ENCODE data around the gene TBX1.

Gene TBX1

DNA sequence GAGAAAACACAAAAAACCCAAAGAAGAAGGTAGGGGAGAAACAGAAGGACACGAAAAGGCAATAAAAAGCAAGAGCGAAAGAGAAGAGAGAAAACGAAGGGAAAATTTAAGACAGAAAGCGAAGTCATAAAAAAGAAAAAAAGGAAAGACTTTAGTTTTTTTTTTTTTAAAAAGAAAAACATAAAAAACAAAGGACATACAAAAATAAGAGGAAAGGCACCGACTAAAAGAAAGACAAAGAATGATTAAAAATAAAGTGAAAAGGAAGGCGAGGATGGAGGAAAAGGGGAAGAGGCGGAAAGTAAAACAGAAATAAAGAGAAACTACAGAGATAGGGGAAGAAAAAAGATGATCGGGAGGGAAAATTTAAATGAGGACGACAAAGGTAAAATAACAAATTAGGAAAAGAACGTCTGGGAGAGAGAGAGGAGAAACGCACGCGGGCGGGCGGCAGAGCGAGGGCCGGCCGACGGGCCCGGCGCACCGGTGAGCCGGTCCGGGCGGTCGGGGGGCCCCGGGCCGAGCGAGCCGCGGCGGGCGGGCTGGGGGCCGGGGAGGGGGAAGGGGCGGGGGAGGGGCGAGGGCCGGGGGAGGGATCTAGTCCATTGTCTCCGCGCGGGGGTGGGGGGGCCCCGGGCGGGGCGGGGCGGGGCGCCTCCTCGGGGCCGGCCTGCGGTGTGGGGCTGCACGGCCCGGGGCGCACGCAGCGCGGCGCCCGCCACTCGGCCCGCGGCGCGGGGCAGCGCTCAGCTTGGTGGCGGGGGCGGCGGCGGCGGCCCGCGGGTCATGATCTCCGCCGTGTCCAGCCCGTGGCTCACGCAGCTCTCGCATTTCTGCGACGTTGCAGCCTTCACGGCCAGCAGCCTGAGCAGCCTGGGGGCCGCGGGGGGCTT is at the start of gene TBX1:
TBX1 (plus strand) TSS at position 721 of the 893 bp plus-strand sequence; CDS start at position 787, 66 bp downstream.
- DNase-seq, result no peak

GRCh38 chr22:19713245-19713644 is 47.3 kb upstream of the TBX1 start:
- no peak for DNase-seq

DNA sequence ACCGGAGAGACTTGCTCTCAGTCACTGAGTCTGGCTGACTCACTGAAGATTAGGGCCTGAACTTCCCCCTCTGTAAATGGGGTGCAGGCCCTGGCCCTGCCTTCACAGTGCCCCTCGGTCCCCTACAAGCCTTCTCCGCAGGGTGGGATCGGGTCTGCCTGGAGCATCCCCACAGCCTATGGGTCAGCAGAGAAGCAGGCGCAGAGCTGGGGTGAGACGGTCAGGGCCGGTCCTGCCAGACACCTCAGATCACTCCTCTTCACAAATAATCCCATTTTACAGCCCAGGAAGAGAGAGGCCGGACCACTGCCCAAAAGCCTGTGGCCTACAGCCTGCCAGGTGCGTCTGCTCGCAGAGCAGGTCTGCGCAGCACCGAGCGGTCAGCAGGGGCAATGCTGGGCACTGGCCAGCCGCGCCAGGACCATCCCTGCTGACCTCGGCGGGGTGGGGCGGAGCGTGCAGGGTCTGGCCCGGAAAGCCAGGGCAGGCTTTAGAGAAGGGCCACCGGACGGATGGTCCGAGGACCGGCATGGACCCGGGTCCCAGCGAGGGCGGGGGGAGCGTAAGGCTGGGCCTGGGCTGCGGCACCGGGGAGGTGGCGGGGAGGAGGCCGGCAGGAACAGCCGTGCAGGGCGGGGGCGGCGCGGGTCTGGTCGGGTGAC is 46.8 kb upstream of the TBX1 start:
- DNase-seq, result no peak

DNA sequence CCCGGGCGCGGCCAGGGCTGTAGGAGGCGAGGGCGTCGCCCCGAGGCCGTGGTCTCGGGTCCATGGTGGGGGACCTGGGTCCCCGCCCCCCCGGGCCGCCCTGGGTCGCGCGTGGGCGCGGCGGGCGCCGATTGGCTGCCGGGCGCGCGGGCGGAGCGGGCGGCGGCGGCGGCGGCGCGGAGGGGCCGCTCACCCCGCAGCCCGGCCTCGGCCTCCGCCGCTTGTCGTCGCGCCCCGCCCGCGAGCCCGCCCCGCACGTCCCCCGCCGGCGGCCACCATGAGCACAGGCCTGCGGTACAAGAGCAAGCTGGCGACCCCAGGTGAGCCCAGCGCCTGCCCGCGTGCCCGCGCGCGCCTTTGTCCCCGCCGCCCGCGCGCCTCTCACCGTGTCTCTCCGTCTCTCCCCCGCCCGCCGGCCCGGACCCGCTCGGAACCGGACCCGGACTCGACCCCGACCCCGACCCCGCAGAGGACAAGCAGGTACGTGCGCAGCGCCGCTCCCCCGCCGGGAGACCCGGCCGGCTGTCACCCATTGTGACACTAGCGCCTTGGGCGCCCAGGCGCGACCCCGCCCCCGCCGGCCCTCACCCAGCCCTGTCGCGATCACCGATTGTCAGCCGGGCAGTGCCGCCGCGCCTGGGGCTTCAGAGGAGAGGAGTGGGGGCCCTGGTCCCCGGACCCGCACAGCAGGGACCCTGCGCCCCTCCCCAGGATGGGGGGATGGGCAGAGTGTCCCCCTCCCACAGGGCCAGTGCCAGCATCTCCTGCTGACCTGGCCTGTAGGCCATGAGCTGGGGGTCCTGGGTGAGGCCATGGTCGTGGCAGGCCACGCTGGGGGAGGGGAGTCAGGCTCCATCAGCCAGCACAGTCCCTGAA is 46.0 kb upstream of the TBX1 start, which contains the start of gene SEPTIN5:
SEPTIN5 (plus strand) TSS at position 192 of the 876 bp plus-strand sequence; CDS start at position 278, 86 bp downstream.
- DNase-seq, result no peak

GRCh38 chr22:19715188-19715930 is 45.2 kb upstream of the TBX1 start:
- DNase-seq, result no peak

GRCh38 chr22:19716041-19716828 is 44.3 kb upstream of the TBX1 start:
- no peak for DNase-seq

- no peak for DNase-seq
Observed at GRCh38 chr22:19716829-19717105, 43.8 kb upstream of the TBX1 start.

DNA sequence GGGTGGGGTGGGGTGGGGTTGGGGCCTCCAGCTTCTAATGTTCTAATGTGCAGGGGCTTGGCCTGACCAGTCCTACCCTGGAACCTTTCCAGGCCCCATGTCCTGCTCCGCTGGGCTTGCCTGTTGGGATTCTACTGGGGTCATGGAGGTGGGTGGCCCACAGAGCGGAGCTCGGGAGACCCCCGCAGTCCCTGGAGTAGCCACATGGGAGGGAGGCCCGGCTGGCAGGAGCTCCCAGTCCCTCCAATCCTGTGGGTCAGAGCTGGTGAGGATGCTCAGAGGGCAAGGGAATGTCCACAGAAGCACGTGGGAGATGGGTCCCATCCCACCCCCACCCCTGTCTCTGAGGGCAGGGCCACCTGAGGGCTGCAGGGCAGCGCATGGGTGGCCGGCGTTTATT is 43.4 kb upstream of the TBX1 start:
- no peak for DNase-seq

- peak; percentile 55 to 87 (median 75) for DNase-seq
Observed at GRCh38 chr22:19717691-19718455, 42.7 kb upstream of the TBX1 start.

GRCh38 chr22:19718456-19719049 is 42.0 kb upstream of the TBX1 start:
- DNase-seq, result no peak

GRCh38 chr22:19719050-19719482 is 41.5 kb upstream of the TBX1 start:
- no peak for DNase-seq

GRCh38 chr22:19719488-19720021 is 41.0 kb upstream of the TBX1 start:
- DNase-seq, result no peak

DNA sequence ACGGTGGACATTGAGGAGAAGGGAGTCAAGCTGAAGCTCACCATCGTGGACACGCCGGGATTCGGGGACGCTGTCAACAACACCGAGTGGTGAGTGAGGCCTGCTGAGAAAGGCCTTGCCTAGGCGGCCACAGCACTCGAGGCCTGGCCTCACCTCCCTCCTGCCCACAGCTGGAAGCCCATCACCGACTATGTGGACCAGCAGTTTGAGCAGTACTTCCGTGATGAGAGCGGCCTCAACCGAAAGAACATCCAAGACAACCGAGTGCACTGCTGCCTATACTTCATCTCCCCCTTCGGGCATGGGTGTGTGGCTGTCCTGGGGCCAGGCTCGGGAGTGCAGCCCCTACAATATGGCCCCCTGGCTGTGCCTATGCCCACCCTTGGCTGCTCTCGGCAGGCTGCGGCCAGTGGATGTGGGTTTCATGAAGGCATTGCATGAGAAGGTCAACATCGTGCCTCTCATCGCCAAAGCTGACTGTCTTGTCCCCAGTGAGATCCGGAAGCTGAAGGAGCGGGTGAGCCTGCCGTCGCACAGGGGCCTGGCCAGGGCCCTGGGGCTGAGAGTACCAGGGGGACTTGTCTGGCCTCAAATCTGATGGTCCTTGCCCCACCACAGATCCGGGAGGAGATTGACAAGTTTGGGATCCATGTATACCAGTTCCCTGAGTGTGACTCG is 40.3 kb upstream of the TBX1 start:
- DNase-seq, result no peak

DNA sequence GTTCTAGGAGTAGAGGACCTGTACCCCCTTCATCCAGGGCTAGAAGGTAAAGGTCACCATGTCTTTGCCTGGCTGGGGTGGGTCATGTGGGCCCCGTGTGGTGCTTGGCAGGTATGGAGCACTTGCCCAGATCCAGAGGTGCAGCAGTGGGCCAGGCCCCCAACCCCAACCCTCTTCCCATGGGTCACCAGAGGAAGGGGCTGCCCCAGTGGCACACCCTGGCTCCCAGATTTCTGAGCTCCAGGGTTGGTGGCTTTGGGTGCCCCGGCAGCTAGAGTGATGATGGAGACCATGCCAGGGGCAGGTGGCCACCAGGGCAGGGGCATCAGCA is 39.6 kb upstream of the TBX1 start:
- no peak for DNase-seq

DNA sequence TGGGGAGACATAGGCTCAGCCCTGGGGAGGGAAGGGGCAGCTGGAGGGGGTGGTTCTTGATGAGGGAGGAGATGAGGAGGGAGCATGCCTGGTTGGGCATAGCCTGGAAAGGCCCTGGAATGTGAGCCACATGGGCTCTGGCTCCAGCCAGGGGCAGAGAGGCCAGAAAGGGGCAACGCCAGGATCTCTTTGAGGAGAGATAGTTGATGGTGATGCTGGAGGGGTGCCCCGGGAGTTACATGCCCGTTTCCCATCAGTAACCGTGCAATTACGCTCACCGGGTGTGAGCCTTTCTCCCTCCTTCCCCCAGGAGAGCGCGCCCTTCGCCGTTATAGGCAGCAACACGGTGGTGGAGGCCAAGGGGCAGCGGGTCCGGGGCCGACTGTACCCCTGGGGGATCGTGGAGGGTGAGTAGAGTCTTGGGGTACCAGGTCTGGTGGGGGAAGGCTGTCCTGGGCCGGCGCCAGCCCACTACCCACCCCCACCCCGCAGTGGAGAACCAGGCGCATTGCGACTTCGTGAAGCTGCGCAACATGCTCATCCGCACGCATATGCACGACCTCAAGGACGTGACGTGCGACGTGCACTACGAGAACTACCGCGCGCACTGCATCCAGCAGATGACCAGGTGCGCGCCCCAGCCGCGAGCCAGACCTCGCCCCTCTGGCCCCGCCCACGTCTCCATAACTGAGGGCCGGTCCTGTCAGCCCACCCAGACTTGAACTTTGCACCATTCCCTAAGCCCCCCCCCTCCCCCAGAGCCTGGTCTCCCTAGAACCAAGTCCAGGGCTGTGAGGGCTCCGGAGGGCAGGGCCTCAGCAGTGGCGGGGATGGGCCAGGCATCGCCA is 39.0 kb upstream of the TBX1 start:
- no peak for DNase-seq

- DNase-seq, result no peak
Observed at GRCh38 chr22:19722178-19722981, 38.2 kb upstream of the TBX1 start.

DNA sequence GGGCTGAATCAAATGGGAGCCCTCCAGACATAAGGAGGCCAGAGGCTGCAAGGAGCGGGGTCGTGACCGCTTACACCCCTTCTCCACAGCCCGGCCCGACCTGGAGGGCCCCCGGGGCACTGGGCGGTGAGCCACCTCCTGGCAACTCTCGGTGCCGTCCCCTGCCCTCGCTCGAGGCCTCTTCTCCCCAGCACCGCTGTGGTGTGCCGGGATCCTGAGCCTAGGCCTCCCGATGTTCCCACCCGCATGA is 37.7 kb upstream of the TBX1 start:
- DNase-seq, result no peak

Measured in stimulated activated naive CD4-positive, alpha-beta T cell (primary cell).